NCI-H226 (cell line): Measurements from ENCODE around the gene IL27RA.

Source experiments
- DNase-seq: peaks from one replicate; pipeline ENCODE4 v3.0.0-alpha.2; 2015

Gene IL27RA

GRCh38 chr19:14061081-14061749 is 29.7 kb downstream of the IL27RA start:
- DNase-seq: no peak

GRCh38 chr19:14061751-14062557 is 30.4 kb downstream of the IL27RA start, which contains the start of gene PALM3:
PALM3 (minus strand) TSS chr19:14062076; CDS start chr19:14061980, 96 bp downstream.
- no peak for DNase-seq

- no peak for DNase-seq
Measured at GRCh38 chr19:14062558-14062855, 30.9 kb downstream of the IL27RA start.

GRCh38 chr19:14063105-14063504 is 31.5 kb downstream of the IL27RA start:
- no peak for DNase-seq

GRCh38 chr19:14066134-14066533 is 34.6 kb downstream of the IL27RA start:
- no peak for DNase-seq

- no peak for DNase-seq
Measured at GRCh38 chr19:14070268-14071050, 38.9 kb downstream of the IL27RA start.

- no peak for DNase-seq
Measured at GRCh38 chr19:14072535-14073260, 41.1 kb downstream of the IL27RA start, which contains the start of gene MISP3. MISP3 (plus strand) TSS chr19:14072786; CDS start chr19:14073310, 524 bp downstream.

GRCh38 chr19:14073261-14073924 is 41.8 kb downstream of the IL27RA start:
- peak; percentile 71 for DNase-seq

- no peak for DNase-seq
Measured at GRCh38 chr19:14073925-14074838, 42.6 kb downstream of the IL27RA start.

GRCh38 chr19:14078411-14078810 is 46.8 kb downstream of the IL27RA start:
- no peak for DNase-seq

- peak; percentile 96 for DNase-seq
Measured at GRCh38 chr19:14080887-14081796, 49.6 kb downstream of the IL27RA start.

GRCh38 chr19:14081797-14082674 is 50.5 kb downstream of the IL27RA start:
- no peak for DNase-seq

GRCh38 chr19:14082675-14082960 is 51.1 kb downstream of the IL27RA start:
- no peak for DNase-seq

- DNase-seq: no peak
Measured at GRCh38 chr19:14085309-14085995, 53.9 kb downstream of the IL27RA start, which contains the start of gene C19orf67. C19orf67 (minus strand) TSS chr19:14085783; CDS start chr19:14085627, 156 bp downstream.

- DNase-seq: no peak
Measured at GRCh38 chr19:14086098-14086497, 54.5 kb downstream of the IL27RA start.

- DNase-seq: no peak
Measured at GRCh38 chr19:14088634-14089411, 57.3 kb downstream of the IL27RA start.

GRCh38 chr19:14089412-14089661 is 57.8 kb downstream of the IL27RA start:
- DNase-seq: no peak
